NCI-H460 (cell line): Measurements from ENCODE around the gene EML1. TPM values are rescaled to one million over a fixed set of nuclear protein-coding genes. Genes with fewer than 3 reads are reported as not detected.

ENCODE experiments used
- DNase-seq: peaks from one replicate; pipeline ENCODE4 v3.0.0-alpha.2; 2016; ENCODE audit warnings: low read depth; ENCODE audit errors: extremely low read depth
- total RNA-seq: library from RNA; depleted of rRNA; stranded (reverse); fragments of >200 nt; shearing (Covaris generic); gene quantifications from 2 replicates; pipeline ENCODE4 v1.2.3, GENCODE V29; 2014

EML1 gene
- total RNA-seq, 1 experiment from 2014 or later = 9.7 TPM

GRCh38 chr14:99952039-99952438, 158.8 kb downstream of the EML1 start:
- DNase-seq = no peak

GRCh38 chr14:99952453-99952852, 159.2 kb downstream of the EML1 start:
- no peak for DNase-seq

GRCh38 chr14:99955826-99956455, 162.7 kb downstream of the EML1 start:
- DNase-seq = no peak

DNA sequence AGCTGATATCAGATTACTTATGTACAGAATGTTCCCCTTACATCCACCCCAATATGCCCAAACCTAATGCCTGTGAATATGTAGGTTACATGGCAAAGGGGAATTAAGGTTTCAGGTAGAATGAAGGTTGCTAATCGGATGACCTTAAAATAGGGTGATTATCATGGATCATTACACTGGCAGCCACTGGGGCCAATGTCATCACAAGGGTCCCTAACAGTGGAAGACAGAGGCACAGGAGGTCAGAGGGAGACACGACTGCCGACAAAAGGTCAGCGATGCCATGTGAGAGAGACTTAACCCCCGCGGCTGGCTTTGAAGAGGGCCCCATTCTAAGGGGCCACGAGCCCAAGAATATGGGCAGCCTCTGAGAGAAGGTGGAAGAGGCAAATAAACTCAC, 165.2 kb downstream of the EML1 start:
- no peak for DNase-seq

DNA sequence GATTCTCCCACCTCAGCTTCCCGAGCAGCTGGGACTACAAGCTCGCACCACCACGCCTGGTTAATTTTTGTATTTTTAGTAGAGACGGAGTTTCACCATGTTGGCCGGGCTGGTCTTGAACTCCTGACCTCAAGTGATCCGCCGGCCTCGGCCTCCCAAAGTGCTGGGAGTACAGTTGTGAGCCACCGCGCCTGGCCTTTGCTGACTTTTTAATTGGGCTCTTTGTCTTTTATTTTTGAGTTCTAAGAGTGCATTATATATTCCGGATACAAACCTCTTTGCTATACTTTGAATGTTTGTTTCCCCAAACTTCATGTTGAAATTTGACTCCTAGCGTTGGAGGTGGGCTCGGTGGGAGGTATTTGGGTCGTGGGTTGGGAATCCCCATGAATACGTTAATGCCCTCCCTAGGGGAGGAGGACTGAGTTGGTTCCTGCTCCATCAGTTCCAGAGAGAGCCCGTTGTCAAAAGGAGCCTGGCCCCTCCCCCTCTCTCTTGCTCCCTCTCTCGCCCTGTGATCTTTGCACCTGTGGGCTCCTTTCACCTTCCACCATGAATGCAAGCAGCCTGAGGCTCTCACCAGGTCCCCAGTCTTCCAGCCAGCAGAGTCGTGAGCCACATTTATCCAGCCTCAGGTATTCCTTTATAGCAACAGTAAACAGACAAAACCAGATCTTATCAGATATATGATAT, 168.8 kb downstream of the EML1 start:
- no peak for DNase-seq

GRCh38 chr14:99964979-99965378, 171.8 kb downstream of the EML1 start:
- DNase-seq = no peak

DNA sequence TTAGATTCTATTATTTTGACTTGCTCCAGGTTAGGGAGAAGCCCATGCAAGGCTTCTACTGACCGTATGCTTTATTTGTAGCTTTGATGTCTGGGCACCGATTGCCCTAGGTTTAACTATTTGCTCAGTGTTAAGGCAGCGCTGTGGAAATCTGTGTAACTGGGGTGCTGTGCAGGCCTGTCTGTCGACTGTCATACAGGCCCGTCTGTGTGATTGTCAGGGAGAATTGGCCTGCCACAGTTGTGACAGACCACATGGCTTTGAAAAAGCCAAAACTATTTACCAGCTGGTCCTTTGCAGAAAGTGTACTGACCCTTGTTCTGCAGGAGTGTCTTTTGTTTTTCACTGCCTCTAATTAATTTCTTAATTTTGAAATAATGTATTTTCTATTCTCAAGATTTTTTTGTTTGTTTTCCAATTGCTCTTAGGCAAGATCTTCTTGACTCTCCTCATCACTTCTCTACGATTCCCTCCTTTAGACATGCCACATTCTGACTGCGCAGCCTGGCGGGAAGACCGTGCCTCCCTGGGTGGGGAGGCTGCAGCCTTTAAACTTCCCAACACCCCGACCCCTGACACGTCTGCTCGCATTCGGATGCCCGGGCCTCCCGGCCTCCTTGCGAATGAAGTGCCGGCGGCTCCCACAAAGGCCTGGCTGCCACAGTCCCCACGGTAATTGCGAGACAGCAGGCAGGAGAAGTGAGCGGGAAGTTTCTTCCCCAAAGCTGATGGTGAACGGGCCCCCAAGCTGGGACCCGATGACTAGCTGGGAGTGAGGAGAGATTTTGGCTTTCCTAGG, 173.0 kb downstream of the EML1 start:
- DNase-seq = no peak

DNA sequence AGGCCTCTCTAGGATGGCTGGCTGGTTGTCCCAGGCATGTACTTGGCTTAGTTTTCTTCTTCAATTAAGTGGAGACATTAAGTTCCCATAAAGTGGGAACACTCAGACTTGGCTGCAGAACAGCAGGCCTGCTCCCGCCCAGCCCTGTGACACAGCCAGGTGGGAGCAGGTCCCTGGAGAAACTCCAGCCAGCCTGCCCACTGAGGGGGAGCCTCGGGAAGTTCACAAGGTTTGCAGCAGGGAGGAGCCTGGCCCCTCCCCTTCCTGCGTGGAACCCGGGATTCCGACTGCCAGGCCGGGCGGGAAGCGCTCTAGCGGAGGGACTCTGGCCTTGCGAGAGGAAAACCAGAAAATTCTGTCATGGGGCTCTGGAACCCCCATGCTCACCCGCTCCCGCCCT, 173.7 kb downstream of the EML1 start:
- no peak for DNase-seq

DNA sequence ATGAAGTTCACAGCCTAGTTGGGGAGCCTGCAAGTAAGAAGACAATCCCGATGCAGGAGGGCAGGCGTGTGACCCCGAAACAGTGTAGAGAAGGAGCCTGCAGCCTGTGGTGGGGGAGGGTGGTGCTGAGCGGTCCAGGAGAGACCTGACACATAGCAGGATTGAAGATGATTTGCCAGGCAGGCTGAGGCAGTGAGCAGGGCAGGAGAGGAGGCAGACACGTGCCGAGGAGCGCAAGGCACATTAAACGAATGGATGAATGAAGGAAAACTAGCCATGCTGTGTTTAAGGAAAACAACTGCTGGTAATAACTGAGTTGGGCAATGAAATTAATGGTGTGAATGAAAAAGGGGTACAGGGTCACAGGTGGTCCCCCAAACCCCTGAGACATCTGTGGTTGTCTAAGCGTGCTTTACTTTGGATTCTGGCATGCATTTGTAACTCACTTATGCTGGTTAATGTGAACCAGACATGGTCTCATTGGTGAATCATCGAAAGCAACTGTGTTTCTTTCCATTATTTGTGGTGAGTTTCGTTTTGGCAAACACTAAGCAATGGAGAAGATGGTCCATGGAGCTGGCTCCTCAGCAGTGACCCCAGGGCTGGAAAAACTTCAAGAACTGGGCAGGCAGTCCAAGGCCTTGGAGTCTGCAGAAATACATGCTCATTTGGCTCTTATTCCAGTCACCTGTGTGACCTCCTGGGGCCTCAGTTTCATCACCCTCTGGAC, 175.1 kb downstream of the EML1 start:
- DNase-seq = no peak

DNA sequence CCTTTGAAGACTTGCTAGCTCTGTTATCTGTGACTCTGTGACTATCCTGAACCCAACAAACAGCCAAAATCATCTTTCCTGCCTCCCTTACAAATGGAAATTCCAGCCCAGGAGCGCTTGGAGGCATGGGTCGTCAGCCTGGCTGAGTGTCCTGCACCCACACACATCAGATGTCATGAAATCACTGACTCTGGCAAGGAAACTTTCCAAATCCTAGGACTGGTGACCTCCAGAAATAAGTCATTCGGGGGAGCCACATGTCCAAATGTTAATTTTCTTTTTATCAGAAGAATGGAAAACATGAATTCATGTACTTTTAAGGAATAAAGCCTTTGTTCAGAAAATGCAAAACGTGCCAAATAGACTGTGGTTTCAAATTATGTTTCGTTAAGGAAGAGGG, 175.7 kb downstream of the EML1 start:
- no peak for DNase-seq

- no peak for DNase-seq
Observed at GRCh38 chr14:99969673-99970322, 176.6 kb downstream of the EML1 start.

DNA sequence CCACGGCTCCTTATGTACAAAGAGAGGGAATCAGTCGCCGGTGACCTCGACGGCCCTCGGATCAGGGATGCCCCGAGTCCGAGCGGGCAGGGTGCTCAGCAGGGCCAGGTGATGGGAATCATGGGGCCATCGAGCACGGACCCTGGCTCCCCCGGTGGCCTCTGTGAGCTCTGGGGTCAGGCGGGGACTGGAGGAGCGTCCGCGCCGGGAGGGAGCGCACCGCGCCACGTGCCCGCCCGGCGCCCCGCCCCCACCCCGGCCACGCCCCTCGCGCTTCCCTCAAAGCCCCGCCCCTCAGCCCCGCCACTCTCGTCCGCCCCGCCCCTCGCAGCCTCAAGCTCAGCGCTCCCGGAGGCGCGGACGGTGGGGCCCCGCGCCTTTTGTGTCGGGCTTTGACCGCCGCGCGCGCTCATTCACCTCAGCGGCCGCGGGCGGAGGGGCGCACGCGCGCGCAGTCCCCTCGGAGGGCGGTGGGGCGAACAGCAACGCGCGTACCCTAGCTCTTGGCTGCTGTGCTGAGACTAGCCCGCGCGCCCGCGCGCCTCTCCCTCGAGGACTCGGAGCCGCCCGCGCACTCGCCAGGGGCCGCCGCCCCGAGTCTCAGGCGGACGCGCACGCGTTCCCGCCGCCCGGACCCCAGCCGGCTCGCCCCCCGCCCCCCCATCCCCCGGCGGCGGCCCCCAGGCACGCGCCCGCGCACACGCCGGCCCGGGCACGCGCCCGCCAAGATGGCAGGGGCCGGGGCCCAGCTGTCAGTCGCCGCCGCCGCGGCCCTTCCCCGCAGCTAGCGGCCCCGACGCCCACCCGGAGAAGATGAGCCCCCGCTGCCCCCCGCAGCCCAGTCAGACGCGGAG, 178.1 kb downstream of the EML1 start:
- peak; percentile 74 for DNase-seq

- DNase-seq = no peak
Observed at GRCh38 chr14:99971941-99972747, 178.9 kb downstream of the EML1 start.

DNA sequence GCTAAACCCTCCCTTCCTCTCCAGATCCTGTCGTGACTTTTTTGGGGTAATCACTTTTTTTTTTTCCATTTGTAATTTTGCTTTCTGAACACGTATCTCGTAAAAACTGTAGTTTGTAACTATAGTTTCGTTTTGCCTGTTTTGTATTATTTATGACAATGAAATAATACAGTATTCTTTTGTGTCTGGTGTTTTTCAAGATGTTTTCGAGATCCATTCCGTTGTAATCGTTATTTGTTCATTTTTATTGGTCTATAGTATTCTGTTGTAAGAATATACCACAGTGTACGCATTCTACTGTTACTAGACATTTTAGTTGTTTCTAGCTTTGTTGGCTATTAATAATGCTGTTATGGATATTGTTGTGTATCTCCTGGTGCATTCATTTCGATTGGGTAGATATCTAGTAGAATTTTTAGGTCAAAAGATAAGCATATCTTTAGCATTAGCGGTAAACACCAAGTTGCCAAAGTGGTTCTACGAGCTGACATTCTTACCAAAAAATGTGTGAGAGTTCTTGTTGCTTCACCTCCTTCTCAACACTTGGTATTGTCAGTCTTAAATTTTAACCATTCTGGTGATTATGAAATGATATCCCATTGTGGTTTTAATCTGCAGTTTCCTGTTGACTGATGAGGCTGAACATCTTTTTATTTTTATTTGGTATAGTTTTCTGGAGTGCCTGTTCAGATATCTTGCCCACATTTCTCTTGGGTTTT, 179.7 kb downstream of the EML1 start:
- DNase-seq = no peak

- DNase-seq = no peak
Observed at GRCh38 chr14:99975190-99975589, 182.0 kb downstream of the EML1 start.

DNA sequence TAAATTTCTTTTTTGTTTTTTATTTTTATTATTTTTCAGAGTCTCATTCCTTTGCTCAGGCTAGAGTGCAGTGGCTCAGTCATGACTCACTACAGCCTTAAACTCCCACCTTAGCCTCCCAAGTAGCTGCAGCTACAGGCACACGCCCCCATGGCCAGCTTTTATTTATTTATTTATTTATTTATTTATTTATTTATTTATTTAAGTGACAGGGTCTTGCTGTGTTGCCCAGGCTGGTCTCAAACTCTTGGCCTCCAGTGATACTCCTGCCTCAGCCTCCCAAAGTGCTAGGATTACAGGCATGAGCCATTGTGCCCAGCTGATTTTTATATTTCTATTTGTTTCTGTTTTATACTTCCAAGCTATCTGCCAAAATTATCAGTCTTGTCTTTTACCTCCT, 182.8 kb downstream of the EML1 start:
- no peak for DNase-seq

DNA sequence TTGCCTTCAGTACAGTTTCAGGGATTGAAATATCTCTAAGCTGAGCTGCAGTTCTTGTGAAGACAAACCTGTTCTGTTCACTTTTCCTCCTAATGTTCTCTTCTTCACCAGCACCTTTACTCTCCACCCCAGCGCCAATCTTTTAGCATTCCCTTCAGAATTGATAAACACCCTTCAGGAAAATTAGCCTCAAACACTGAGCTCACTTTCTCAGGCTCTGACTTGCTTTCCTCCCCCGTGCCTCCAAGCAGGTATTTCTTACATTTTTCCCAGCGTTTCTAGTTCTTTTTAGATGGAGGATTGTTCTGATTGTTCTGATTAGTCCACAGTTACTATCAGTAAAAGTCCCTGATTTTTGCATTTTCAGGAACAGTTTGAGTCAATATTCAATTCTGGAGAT, 183.5 kb downstream of the EML1 start:
- no peak for DNase-seq

- no peak for DNase-seq
Observed at GRCh38 chr14:99980299-99980698, 187.1 kb downstream of the EML1 start.
